ENCODE data around the gene ZNF786. TPM values are rescaled to one million over a fixed set of nuclear protein-coding genes. Genes with fewer than 3 reads are reported as not detected.
"Not testable (repeated sequence)": the region's sequence is repeated elsewhere in the genome, so short reads cannot be mapped to it uniquely, and the experiment has no call there.

The ZNF786 gene
- polyA plus RNA-seq, 4 donors: 2.5 to 8.3 (median 3.2) TPM

GRCh38 chr7:149074116-149074885 is 16.2 kb downstream of the ZNF786 start:
- H3K36me3 ChIP-seq (ENCODE audit: control insufficient read depth in 3 of 3, insufficient read depth in 2 of 3, low read depth in 1 of 3, low read length in 3 of 3): peaks cover 7 to 44% (median 7%) of the 10 kb centered on the region in 3 donors
- DNase-seq (no peak), FAIRE-seq (no peak)
- no peaks in the 10 kb centered on the region for H3K27me3 ChIP-seq (ENCODE audit: control insufficient read depth in 3 of 3, insufficient read depth in 3 of 3, low read length in 3 of 3)
- 77 to 87% (median 80%) methylated on average over 3 of the region's 3 CpGs for WGBS, 3 donors
- H3K27ac ChIP-seq (ENCODE audit: low read depth in 1 of 3, low read length in 2 of 3): no peak overlapping the region
- no peaks in the 10 kb centered on the region for H3K4me1 ChIP-seq (ENCODE audit: control insufficient read depth in 3 of 3, insufficient read depth in 2 of 3, low read depth in 1 of 3, low read length in 2 of 3)
- no peaks in the 10 kb centered on the region for H3K9me3 ChIP-seq (ENCODE audit: control insufficient read depth in 2 of 2, insufficient read depth in 1 of 2, low read depth in 1 of 2, low read length in 1 of 2)
- no peak overlapping the region for H3K4me3 ChIP-seq (ENCODE audit: low read depth in 1 of 3, low read length in 3 of 3)

DNA sequence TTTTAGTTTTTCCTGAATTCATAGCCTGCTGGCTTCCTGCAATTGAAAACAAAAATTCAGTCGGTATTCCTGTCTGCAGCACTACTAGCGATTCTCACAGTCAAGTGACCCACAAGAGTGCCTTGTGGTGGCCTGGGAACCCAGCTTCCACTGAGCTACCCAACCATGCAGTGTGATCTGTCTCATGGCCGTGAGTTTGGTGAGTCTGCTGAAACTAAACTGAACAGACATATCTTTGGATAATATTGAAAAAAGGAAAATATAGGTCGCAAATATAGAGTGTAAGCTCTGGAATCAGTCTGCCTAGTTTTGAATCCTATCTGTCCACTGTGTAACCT is 18.1 kb downstream of the ZNF786 start:
- WGBS, 3 donors: 91 to 95% (median 91%) methylated on average over 4 of the region's 4 CpGs
- no peak for FAIRE-seq
- Histone ChIP-seq H3K27ac (ENCODE audit: low read depth in 1 of 3, low read length in 2 of 3) (no peak overlapping the region), H3K36me3 (ENCODE audit: control insufficient read depth in 3 of 3, insufficient read depth in 2 of 3, low read depth in 1 of 3, low read length in 3 of 3) (peaks cover 7 to 52% (median 7%) of the 10 kb centered on the region in 3 donors), H3K4me3 (ENCODE audit: low read depth in 1 of 3, low read length in 3 of 3) (no peak overlapping the region), H3K27me3 (ENCODE audit: control insufficient read depth in 3 of 3, insufficient read depth in 3 of 3, low read length in 3 of 3) (no peaks in the 10 kb centered on the region), H3K4me1 (ENCODE audit: control insufficient read depth in 3 of 3, insufficient read depth in 2 of 3, low read depth in 1 of 3, low read length in 2 of 3) (no peaks in the 10 kb centered on the region), H3K9me3 (ENCODE audit: control insufficient read depth in 2 of 2, insufficient read depth in 1 of 2, low read depth in 1 of 2, low read length in 1 of 2) (no peaks in the 10 kb centered on the region)
- no peak for DNase-seq

DNA sequence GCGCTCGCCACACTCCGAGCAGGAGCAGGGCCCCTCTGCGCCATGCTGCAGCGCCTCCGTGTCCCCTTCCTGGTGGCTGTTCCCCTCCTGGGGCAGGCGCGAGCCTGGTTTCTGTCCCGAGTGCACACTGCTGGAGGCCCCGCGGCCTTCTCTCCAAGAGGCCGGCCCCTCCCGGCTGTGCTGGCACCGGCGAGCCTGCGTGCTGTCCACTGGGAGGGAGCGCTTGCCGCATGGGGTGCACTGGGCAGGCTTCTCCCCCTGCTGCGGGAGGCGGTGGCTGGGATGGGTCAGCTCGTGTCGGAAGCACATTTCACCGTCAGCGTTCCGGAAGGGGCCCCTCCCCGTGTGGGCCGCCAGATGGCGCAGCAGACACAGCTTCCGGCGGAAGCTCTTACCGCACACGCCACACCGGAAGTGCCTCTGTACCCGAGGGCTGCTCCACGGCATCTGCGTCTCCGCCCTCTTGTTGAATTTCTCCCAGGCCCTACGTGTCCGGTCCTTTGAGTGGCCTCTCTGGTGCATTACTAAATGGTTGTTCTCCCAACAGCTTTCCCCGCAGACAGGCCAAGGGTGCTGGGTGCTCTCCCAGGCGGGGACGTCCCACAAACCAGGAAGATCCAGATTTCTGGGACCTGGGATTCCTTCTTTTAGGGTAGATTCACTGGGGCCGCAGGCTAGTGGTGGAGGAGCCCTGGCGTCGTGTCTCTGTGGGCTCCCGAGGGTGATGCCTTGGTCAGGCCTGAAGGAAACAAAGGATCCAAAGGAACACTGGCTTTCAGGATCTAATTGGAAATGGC is 18.7 kb downstream of the ZNF786 start:
- Histone ChIP-seq H3K9me3 (ENCODE audit: control insufficient read depth in 2 of 2, insufficient read depth in 1 of 2, low read depth in 1 of 2, low read length in 1 of 2) (no peaks in the 10 kb centered on the region), H3K4me1 (ENCODE audit: control insufficient read depth in 3 of 3, insufficient read depth in 2 of 3, low read depth in 1 of 3, low read length in 2 of 3) (no peaks in the 10 kb centered on the region), H3K27me3 (ENCODE audit: control insufficient read depth in 3 of 3, insufficient read depth in 3 of 3, low read length in 3 of 3) (no peaks in the 10 kb centered on the region), H3K27ac (ENCODE audit: low read depth in 1 of 3, low read length in 2 of 3) (peak overlapping the region in 1 of 3 donors; percentile 42), H3K4me3 (ENCODE audit: low read depth in 1 of 3, low read length in 3 of 3) (no peak overlapping the region), H3K36me3 (ENCODE audit: control insufficient read depth in 3 of 3, insufficient read depth in 2 of 3, low read depth in 1 of 3, low read length in 3 of 3) (peaks cover 7 to 52% (median 7%) of the 10 kb centered on the region in 3 donors)
- DNase-seq (peak in 1 of 2 donors; percentile 14), FAIRE-seq (no peak)
- WGBS, 3 donors: 82 to 94% (median 83%) methylated on average over 39 to 46 of the region's 46 CpGs

GRCh38 chr7:149071182-149071635 is 19.3 kb downstream of the ZNF786 start:
- no peak overlapping the region for H3K27ac ChIP-seq (ENCODE audit: low read depth in 1 of 3, low read length in 2 of 3)
- H3K4me1 ChIP-seq (ENCODE audit: control insufficient read depth in 3 of 3, insufficient read depth in 2 of 3, low read depth in 1 of 3, low read length in 2 of 3): no peaks in the 10 kb centered on the region
- no peak for FAIRE-seq
- 93 to 97% (median 95%) methylated on average over 28 to 29 of the region's 29 CpGs for WGBS, 3 donors
- H3K36me3 ChIP-seq (ENCODE audit: control insufficient read depth in 3 of 3, insufficient read depth in 2 of 3, low read depth in 1 of 3, low read length in 3 of 3): peaks cover 7 to 52% (median 7%) of the 10 kb centered on the region in 3 donors
- no peak overlapping the region for H3K4me3 ChIP-seq (ENCODE audit: low read depth in 1 of 3, low read length in 3 of 3)
- no peaks in the 10 kb centered on the region for H3K27me3 ChIP-seq (ENCODE audit: control insufficient read depth in 3 of 3, insufficient read depth in 3 of 3, low read length in 3 of 3)
- H3K9me3 ChIP-seq (ENCODE audit: control insufficient read depth in 2 of 2, insufficient read depth in 1 of 2, low read depth in 1 of 2, low read length in 1 of 2): no peaks in the 10 kb centered on the region
- no peak for DNase-seq

DNA sequence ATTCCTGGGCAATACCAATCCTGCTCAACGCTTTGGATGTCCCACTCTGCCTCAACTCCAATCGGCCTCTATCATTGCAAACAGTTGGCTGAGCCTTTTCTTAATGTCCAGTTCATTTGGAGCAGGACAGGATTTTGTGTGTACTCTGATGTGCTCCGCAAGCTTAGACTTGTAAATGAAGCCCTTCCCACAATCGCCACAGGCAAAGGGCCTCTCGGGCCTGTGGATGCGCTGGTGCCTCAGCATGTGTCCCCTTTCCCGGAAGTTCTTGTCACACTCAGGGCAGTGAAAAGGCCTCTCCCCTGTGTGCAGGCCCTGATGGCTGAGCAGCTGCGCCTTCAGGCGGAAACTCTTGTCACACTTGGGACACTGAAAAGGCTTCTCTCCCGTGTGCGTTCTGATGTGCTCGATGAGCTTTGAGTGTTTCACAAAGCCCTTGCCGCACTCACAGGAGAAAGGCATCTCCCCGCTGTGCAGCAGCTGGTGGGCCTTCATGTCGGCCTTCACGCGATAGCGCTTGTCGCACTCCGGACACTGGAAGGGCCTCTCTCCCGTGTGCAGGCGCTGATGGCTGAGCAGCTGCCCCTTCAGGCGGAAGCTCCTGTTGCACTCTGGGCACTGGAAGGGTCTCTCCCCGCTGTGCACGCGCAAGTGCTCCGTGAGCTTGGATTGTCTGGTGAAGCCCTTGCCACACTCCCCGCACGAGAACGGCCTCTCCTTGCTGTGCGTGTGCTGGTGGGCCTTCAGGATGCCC is 20.0 kb downstream of the ZNF786 start:
- 96 to 97% (median 96%) methylated on average over 31 of the region's 31 CpGs for WGBS, 3 donors
- Histone ChIP-seq H3K4me1 (ENCODE audit: control insufficient read depth in 3 of 3, insufficient read depth in 2 of 3, low read depth in 1 of 3, low read length in 2 of 3) (no peaks in the 10 kb centered on the region), H3K27ac (ENCODE audit: low read depth in 1 of 3, low read length in 2 of 3) (no peak overlapping the region), H3K36me3 (ENCODE audit: control insufficient read depth in 3 of 3, insufficient read depth in 2 of 3, low read depth in 1 of 3, low read length in 3 of 3) (peaks cover 7 to 52% (median 7%) of the 10 kb centered on the region in 3 donors), H3K4me3 (ENCODE audit: low read depth in 1 of 3, low read length in 3 of 3) (no peak overlapping the region), H3K9me3 (ENCODE audit: control insufficient read depth in 2 of 2, insufficient read depth in 1 of 2, low read depth in 1 of 2, low read length in 1 of 2) (no peaks in the 10 kb centered on the region), H3K27me3 (ENCODE audit: control insufficient read depth in 3 of 3, insufficient read depth in 3 of 3, low read length in 3 of 3) (no peaks in the 10 kb centered on the region)
- no peak for DNase-seq
- FAIRE-seq: no peak

DNA sequence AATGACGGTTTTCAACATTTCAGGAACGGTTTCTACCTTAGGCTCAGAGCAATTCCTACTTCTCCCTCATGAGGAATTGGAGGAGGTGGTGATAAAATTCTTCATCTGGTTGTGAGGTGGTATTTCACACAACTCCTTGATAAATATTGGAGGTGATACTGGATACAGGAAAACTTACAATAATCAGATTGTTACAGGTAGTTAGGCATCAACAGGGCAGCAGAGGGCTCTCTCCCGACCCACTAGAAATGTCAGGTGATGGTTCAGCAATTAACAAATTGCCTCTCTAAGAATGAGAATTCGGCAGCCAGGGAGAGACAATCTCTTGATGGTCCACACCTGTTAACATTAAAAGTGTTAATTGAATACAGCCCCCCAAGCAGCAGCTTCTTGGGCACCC is 22.6 kb downstream of the ZNF786 start:
- WGBS, 3 donors: 51 to 70% (median 63%) methylated on average over 4 of the region's 4 CpGs
- no peaks in the 10 kb centered on the region for H3K4me1 ChIP-seq (ENCODE audit: control insufficient read depth in 3 of 3, insufficient read depth in 2 of 3, low read depth in 1 of 3, low read length in 2 of 3)
- no peaks in the 10 kb centered on the region for H3K27me3 ChIP-seq (ENCODE audit: control insufficient read depth in 3 of 3, insufficient read depth in 3 of 3, low read length in 3 of 3)
- H3K27ac ChIP-seq (ENCODE audit: low read depth in 1 of 3, low read length in 2 of 3): no peak overlapping the region
- peaks cover 7 to 39% (median 7%) of the 10 kb centered on the region in 3 donors for H3K36me3 ChIP-seq (ENCODE audit: control insufficient read depth in 3 of 3, insufficient read depth in 2 of 3, low read depth in 1 of 3, low read length in 3 of 3)
- DNase-seq (peak in 1 of 2 donors; percentile 7), FAIRE-seq (no peak)
- H3K9me3 ChIP-seq (ENCODE audit: control insufficient read depth in 2 of 2, insufficient read depth in 1 of 2, low read depth in 1 of 2, low read length in 1 of 2): no peaks in the 10 kb centered on the region
- no peak overlapping the region for H3K4me3 ChIP-seq (ENCODE audit: low read depth in 1 of 3, low read length in 3 of 3)

DNA sequence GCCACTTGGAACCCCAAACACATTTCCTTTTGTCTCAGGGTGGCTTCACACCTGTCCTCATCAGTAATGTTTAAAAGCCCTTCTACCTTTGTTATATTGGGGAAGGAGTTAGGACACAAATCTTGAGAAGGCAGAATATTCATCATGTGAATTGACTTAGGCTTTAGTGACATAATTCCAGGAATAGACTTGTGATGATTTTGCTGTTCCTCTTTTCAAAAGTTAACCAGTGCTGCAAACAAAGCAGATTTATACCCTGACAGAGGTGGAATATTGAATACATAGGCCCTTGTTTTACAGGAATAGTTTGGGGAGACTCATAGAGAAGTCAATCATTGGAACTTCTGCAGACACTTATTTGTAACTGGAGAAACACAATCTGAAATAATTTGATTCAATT is 27.0 kb downstream of the ZNF786 start:
- no peaks in the 10 kb centered on the region for H3K9me3 ChIP-seq (ENCODE audit: control insufficient read depth in 2 of 2, insufficient read depth in 1 of 2, low read depth in 1 of 2, low read length in 1 of 2)
- DNase-seq (no peak), FAIRE-seq (no peak)
- peaks cover 0 to 7% (median 0%) of the 10 kb centered on the region in 3 donors for H3K36me3 ChIP-seq (ENCODE audit: control insufficient read depth in 3 of 3, insufficient read depth in 2 of 3, low read depth in 1 of 3, low read length in 3 of 3)
- H3K27ac ChIP-seq (ENCODE audit: low read depth in 1 of 3, low read length in 2 of 3): no peak overlapping the region
- no peak overlapping the region for H3K4me3 ChIP-seq (ENCODE audit: low read depth in 1 of 3, low read length in 3 of 3)
- no peaks in the 10 kb centered on the region for H3K4me1 ChIP-seq (ENCODE audit: control insufficient read depth in 3 of 3, insufficient read depth in 2 of 3, low read depth in 1 of 3, low read length in 2 of 3)
- H3K27me3 ChIP-seq (ENCODE audit: control insufficient read depth in 3 of 3, insufficient read depth in 3 of 3, low read length in 3 of 3): no peaks in the 10 kb centered on the region

DNA sequence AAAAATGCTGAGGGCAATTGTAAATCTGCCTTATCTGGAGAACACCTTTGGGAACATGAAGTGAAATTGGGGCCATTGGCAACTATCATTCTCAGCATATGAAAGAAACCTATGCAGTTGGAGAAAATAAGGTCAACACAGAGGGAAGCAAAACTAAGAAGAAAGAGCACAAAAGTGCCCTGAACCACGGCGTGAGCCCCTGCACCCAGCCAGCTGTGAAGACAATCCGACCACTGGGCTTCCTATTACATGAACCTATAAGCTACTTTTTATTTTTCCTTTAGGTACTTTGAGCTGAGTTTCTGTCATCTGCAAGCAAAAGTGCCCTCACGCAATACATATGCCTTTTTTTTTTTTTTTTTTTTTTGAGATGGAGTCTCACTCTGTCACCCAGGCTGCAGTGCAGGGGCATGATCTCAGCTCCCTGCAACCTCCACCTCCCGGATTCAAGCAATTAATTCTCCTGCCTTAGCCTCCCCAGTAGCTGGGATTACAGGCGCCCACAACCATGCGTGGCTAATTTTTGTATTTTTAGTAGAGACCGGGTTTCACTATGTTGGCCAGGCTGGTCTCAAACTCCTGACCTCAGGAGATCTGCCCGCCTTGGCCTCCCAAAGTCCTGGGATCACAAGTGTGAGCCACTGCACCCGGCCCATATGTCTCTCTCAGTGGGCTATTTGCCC is 28.2 kb downstream of the ZNF786 start:
- FAIRE-seq: not testable (repeated sequence)

More for the DNA sequence above, 28.2 kb downstream of the ZNF786 start:
- not testable (repeated sequence) for H3K4me3 ChIP-seq (ENCODE audit: low read depth in 1 of 3, low read length in 3 of 3); H3K9me3 ChIP-seq (ENCODE audit: control insufficient read depth in 2 of 2, insufficient read depth in 1 of 2, low read depth in 1 of 2, low read length in 1 of 2); H3K27me3 ChIP-seq (ENCODE audit: control insufficient read depth in 3 of 3, insufficient read depth in 3 of 3, low read length in 3 of 3); H3K27ac ChIP-seq (ENCODE audit: low read depth in 1 of 3, low read length in 2 of 3); H3K4me1 ChIP-seq (ENCODE audit: control insufficient read depth in 3 of 3, insufficient read depth in 2 of 3, low read depth in 1 of 3, low read length in 2 of 3); H3K36me3 ChIP-seq (ENCODE audit: control insufficient read depth in 3 of 3, insufficient read depth in 2 of 3, low read depth in 1 of 3, low read length in 3 of 3); DNase-seq
- WGBS, 3 donors: 87 to 89% (median 88%) methylated on average over 10 of the region's 10 CpGs
